Panc1 (cell line): Measurements from ENCODE around the gene SLC32A1. TPM values are rescaled to one million over a fixed set of nuclear protein-coding genes. Genes with fewer than 3 reads are reported as not detected.

Experiments used
- ATAC-seq: fragments of 200-7000 bp; cut with Tn5 transposase; 2 replicates; pipeline ENCODE4 v1.9.1; 2020; ENCODE audit warnings: mild to moderate bottlenecking, moderate library complexity
- Bru-seq: library from RNA; stranded (reverse); fragments of 400-500 nt; gene quantifications from one replicate; lab custom pipeline; 2021; lab: Mats Ljungman, UMichigan
- BruChase-seq, 2 experiments: library from RNA; stranded (reverse); fragments of 400-500 nt; gene quantifications; one replicate each; lab custom pipeline; 2021; lab: Mats Ljungman, UMichigan
- BruUV-seq: library from RNA; stranded (reverse); fragments of 400-500 nt; replicated peaks from 2 replicates; lab custom pipeline; 2021; lab: Mats Ljungman, UMichigan
- CTCF ChIA-PET: fragments of 300-600 bp; sonication (Branson Sonifier 250); formaldehyde crosslinking; loops from one replicate; lab custom pipeline; 2022; ENCODE audit warnings: antibody characterized with exemption; lab: Charles Lee
- POLR2A ChIA-PET: fragments of 300-600 bp; sonication (Branson Sonifier 250); formaldehyde crosslinking; loops from one replicate; lab custom pipeline; 2022; ENCODE audit warnings: antibody characterized with exemption; lab: Charles Lee
- DNase-seq: peaks from one replicate; pipeline ENCODE4 v3.0.0-alpha.2; 2010; ENCODE audit warnings: low read depth, low spot score
- H3K27ac ChIP-seq: 2 replicates; pipeline ENCODE4 v1.5.1; 2011; ENCODE audit warnings: mild to moderate bottlenecking, low read length, inconsistent platforms
- H3K27me3 ChIP-seq: fragments of 200-500 bp; sonication (Bioruptor generic); 2 replicates; pipeline ENCODE4 v1.6.0; 2014; ENCODE audit warnings: low read length, inconsistent platforms; ENCODE audit not compliant: control insufficient read depth, insufficient read depth
- H3K36me3 ChIP-seq: fragments of 200-500 bp; sonication (Bioruptor generic); 2 replicates; pipeline ENCODE4 v1.5.1; 2014; ENCODE audit warnings: inconsistent platforms, mild to moderate bottlenecking, low read length, moderate library complexity; ENCODE audit not compliant: control insufficient read depth, insufficient read depth
- H3K4me1 ChIP-seq: 2 replicates; pipeline ENCODE4 v1.5.1; 2011; ENCODE audit warnings: inconsistent platforms, mild to moderate bottlenecking, low read length, moderate library complexity; ENCODE audit not compliant: control insufficient read depth, insufficient read depth
- H3K4me3 ChIP-seq, 2 experiments: 2 replicates each; pipeline ENCODE4 v1.5.1; 2011 to 2012; ENCODE audit warnings: low read depth in 2 of 2, low read length in 2 of 2, mild to moderate bottlenecking in 2 of 2, inconsistent platforms in 1 of 2, moderate library complexity in 1 of 2
- H3K9me3 ChIP-seq: fragments of 200-500 bp; sonication (Bioruptor generic); 2 replicates; pipeline ENCODE4 v1.5.1; 2014; ENCODE audit warnings: low read depth, mild to moderate bottlenecking, inconsistent platforms, low read length, moderate library complexity; ENCODE audit not compliant: control insufficient read depth, insufficient read depth
- CTCF ChIP-seq: fragments of 450-650 bp; IDR thresholded peaks from 2 replicates; pipeline ENCODE4 v1.5.1; 2017; ENCODE audit warnings: mild to moderate bottlenecking
- POLR2AphosphoS5 ChIP-seq: IDR thresholded peaks from 2 replicates; pipeline ENCODE4 v1.6.1; 2012; ENCODE audit warnings: mild to moderate bottlenecking, low read depth, low read length, moderate library complexity
- SIN3A ChIP-seq: IDR thresholded peaks from 2 replicates; pipeline ENCODE4 v1.6.1; 2012; ENCODE audit warnings: low read depth, mild to moderate bottlenecking, low read length, moderate library complexity, borderline replicate concordance; ENCODE audit not compliant: insufficient read depth
- TCF7L2 ChIP-seq: IDR thresholded peaks from 2 replicates; pipeline ENCODE4 v1.6.1; 2011; ENCODE audit warnings: mild to moderate bottlenecking, low read depth, low read length, inconsistent platforms
- in situ Hi-C: cut with HindIII; loops from 2 replicates; pipeline ENCODE4 v1.10.0; 2016; ENCODE audit warnings: low sequenced_read_pairs, low pct_unique_long_range_greater_than_20kb
- intact Hi-C: fragments of 100-400 bp; cut with micrococcal nuclease; formaldehyde crosslinking; loops from one replicate; pipeline ENCODE4 v1.10.0; 2022; ENCODE audit not compliant: unreplicated experiment
- long read RNA-seq: library from polyadenylated mRNA; unstranded; transcript quantifications from one replicate; pipeline ENCODE4 v2.0.0, GENCODE V29; 2021; ENCODE audit not compliant: unreplicated experiment
- polyA plus RNA-seq: library from polyadenylated mRNA; unstranded; fragments of >200 nt; gene quantifications from one replicate; pipeline ENCODE4 v1.2.1, GENCODE V29; 2012; ENCODE audit warnings: missing spikeins; ENCODE audit not compliant: insufficient read length
- total RNA-seq: library from RNA; stranded (reverse); gene quantifications from one replicate; pipeline ENCODE4 v1.2.1, GENCODE V29; 2021; ENCODE audit not compliant: unreplicated experiment
- TF ChIP-seq, protein P1 (sequence below), 2 experiments: IDR thresholded peaks; 2 replicates each; pipeline ENCODE4 v1.6.1; 2011 to 2012; ENCODE audit warnings: low read depth in 2 of 2, control low read depth in 1 of 2, low read length in 1 of 2, mild to moderate bottlenecking in 1 of 2, moderate library complexity in 1 of 2; ENCODE audit not compliant: insufficient read depth in 1 of 2

The SLC32A1 gene
- total RNA-seq, result not detected
- polyA plus RNA-seq, result not detected
- Bru-seq, nascent RNA, result not detected
- BruChase-seq, experiment 1, labeled RNA remaining after a 2-hour chase, result not detected
- not detected for BruChase-seq, experiment 2, labeled RNA remaining after a 6-hour chase
- long read RNA-seq, result 0 reads

DNA sequence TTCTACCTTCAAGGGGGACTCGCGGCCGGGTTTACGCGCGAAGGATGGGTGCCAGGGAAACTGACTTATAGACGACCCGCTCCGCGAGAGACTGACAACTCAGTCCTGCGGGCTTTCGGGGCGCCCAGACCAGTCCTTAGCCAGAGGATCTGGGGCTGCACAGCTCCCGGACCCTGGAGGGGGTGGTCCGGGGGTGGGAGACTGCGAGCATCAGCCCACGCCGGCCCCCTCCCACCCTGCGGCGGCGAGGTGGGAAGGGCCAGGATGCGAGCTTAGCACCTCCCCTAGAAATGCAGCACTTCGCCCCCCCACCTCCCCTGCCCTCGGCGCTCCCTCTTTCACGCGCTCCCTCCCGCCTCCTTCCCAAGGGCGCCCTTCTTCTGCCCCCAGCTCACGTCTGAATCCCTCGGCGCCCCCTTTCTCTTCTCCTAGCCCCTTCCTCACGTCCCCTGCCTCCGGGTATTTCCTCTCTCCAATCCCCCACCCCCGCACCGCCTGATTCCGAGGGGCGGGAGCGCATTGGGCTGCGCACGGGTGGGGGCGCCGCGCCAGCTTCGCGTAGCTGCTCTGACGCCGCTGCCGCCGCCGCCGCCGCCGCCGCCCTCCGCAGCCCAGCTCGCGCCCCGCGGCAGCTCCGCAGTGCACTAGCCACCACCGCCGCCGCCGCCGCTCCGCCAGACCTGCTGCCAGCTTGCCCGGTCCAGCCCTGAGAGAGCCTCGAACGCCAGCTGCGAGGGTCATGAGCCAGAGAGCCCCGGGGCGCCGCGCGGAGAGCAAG lies at the start of gene SLC32A1:
SLC32A1 (plus strand) TSS at position 639 of the 778 bp plus-strand sequence. CDS start 239 bp downstream, outside the sequence.
- in situ Hi-C loops, result no loop called here
- DNase-seq (no peak), ATAC-seq (no peak)
- Histone ChIP-seq H3K27me3 (peaks cover 20% of the 10 kb centered on the region), H3K4me3 (no peak within 1 kb of the TSS), H3K9me3 (no peaks in the 10 kb centered on the region), H3K4me1 (no peaks in the 10 kb centered on the region; the same call in 1 of the 2 replicates), H3K27ac (no peak within 1 kb of the TSS), H3K36me3 (no peaks in the 10 kb centered on the region)
- BruUV-seq, result no TSS peak
- ChIA-PET CTCF (no interaction called here), POLR2A (interaction anchor here (0.6 kb wide), 1 partner anchor 20 kb away, joined by 10 read pairs; no protein-coding TSS in a partner anchor)
- no peak for TF ChIP-seq TCF7L2
- TF ChIP-seq POLR2AphosphoS5, result no peak
- TF ChIP-seq SIN3A, result no peak
- TF ChIP-seq CTCF, result no peak
- TF ChIP-seq, protein P1, sequence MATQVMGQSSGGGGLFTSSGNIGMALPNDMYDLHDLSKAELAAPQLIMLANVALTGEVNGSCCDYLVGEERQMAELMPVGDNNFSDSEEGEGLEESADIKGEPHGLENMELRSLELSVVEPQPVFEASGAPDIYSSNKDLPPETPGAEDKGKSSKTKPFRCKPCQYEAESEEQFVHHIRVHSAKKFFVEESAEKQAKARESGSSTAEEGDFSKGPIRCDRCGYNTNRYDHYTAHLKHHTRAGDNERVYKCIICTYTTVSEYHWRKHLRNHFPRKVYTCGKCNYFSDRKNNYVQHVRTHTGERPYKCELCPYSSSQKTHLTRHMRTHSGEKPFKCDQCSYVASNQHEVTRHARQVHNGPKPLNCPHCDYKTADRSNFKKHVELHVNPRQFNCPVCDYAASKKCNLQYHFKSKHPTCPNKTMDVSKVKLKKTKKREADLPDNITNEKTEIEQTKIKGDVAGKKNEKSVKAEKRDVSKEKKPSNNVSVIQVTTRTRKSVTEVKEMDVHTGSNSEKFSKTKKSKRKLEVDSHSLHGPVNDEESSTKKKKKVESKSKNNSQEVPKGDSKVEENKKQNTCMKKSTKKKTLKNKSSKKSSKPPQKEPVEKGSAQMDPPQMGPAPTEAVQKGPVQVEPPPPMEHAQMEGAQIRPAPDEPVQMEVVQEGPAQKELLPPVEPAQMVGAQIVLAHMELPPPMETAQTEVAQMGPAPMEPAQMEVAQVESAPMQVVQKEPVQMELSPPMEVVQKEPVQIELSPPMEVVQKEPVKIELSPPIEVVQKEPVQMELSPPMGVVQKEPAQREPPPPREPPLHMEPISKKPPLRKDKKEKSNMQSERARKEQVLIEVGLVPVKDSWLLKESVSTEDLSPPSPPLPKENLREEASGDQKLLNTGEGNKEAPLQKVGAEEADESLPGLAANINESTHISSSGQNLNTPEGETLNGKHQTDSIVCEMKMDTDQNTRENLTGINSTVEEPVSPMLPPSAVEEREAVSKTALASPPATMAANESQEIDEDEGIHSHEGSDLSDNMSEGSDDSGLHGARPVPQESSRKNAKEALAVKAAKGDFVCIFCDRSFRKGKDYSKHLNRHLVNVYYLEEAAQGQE (IDR thresholded peaks at IDR 0.05; ENCODE audit: insufficient read depth in 1 of 2, low read depth in 2 of 2, low read length in 1 of 2), result no peak
- intact Hi-C loops, result no loop called here

DNA sequence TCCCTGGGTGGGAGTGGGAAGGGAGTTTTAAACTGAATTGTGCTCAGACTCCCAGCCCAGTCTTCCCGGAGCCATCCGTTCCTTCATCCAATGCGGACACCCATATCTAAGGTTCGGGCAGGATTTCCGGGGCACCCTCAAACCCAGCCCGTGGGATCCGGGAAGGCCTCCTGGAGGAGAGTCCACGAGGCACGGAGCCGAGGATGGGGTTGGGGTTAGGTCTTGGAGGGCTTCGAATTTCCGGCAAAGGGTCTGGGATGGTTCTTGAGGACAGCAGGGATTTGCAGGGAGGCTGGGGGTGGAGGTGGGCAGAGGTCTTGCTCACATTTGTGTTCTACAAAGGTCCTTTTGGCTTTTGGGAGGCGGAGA lies 49.5 kb upstream of the SLC32A1 start:
- in situ Hi-C loops, result no loop called here
- intact Hi-C loops, result no loop called here
- POLR2A ChIA-PET, result no interaction called here
- Histone ChIP-seq H3K27ac (no peak overlapping the region), H3K4me1 (no peaks in the 10 kb centered on the region), H3K27me3 (no peaks in the 10 kb centered on the region), H3K9me3 (no peaks in the 10 kb centered on the region), H3K36me3 (no peaks in the 10 kb centered on the region), H3K4me3 (no peak overlapping the region)
- CTCF ChIA-PET, result interaction anchor here (0.7 kb wide), 1 partner anchor 8 kb away, joined by 6 read pairs; no protein-coding TSS in a partner anchor
- no TSS peak for BruUV-seq
- ATAC-seq (no peak), DNase-seq (no peak)
- TF ChIP-seq, protein P1 (IDR thresholded peaks at IDR 0.05; ENCODE audit: insufficient read depth in 1 of 2, low read depth in 2 of 2, low read length in 1 of 2), result no peak
- TF ChIP-seq SIN3A (no peak), TCF7L2 (no peak), CTCF (no peak), POLR2AphosphoS5 (no peak)
